Measurements from ENCODE around the gene PCDH1. TPM values are rescaled to one million over a fixed set of nuclear protein-coding genes. Genes with fewer than 3 reads are reported as not detected.

The PCDH1 gene
- polyA plus RNA-seq, 5 donors, result 22.2 to 32.4 (median 24.8) TPM

GRCh38 chr5:141875022-141875740 lies 3.0 kb downstream of the PCDH1 start:
- no peak for DNase-seq

GRCh38 chr5:141874262-141874964 lies 3.8 kb downstream of the PCDH1 start:
- no peak for DNase-seq

- no peak for DNase-seq
Observed at GRCh38 chr5:141873933-141874261, 4.3 kb downstream of the PCDH1 start.

- DNase-seq, result no peak
Observed at GRCh38 chr5:141872496-141873356, 5.5 kb downstream of the PCDH1 start.

GRCh38 chr5:141871870-141872269 lies 6.3 kb downstream of the PCDH1 start:
- DNase-seq, result no peak

GRCh38 chr5:141870871-141871270 lies 7.3 kb downstream of the PCDH1 start:
- DNase-seq, result no peak

- no peak for DNase-seq
Observed at GRCh38 chr5:141870228-141870627, 8.0 kb downstream of the PCDH1 start.

- DNase-seq, result no peak
Observed at GRCh38 chr5:141869514-141869913, 8.7 kb downstream of the PCDH1 start.

GRCh38 chr5:141869040-141869439 lies 9.2 kb downstream of the PCDH1 start:
- DNase-seq, result no peak

GRCh38 chr5:141868541-141868940 lies 9.7 kb downstream of the PCDH1 start:
- DNase-seq, result no peak

GRCh38 chr5:141867651-141868050 lies 10.6 kb downstream of the PCDH1 start:
- DNase-seq, result no peak

- DNase-seq, result no peak
Observed at GRCh38 chr5:141867139-141867538, 11.1 kb downstream of the PCDH1 start.

- DNase-seq, result peak; percentile 68 to 77
Observed at GRCh38 chr5:141866096-141866495, 12.1 kb downstream of the PCDH1 start.

- no peak for DNase-seq
Observed at GRCh38 chr5:141865406-141865805, 12.8 kb downstream of the PCDH1 start.

- DNase-seq, result no peak
Observed at GRCh38 chr5:141864371-141865370, 13.5 kb downstream of the PCDH1 start.

GRCh38 chr5:141863569-141864178 lies 14.5 kb downstream of the PCDH1 start:
- DNase-seq, result no peak

GRCh38 chr5:141862936-141863543 lies 15.2 kb downstream of the PCDH1 start:
- no peak for DNase-seq

GRCh38 chr5:141861194-141861593 lies 17.0 kb downstream of the PCDH1 start:
- no peak for DNase-seq

- no peak for DNase-seq
Observed at GRCh38 chr5:141858079-141858765, 20.0 kb downstream of the PCDH1 start.

- no peak for DNase-seq
Observed at GRCh38 chr5:141857226-141857625, 21.0 kb downstream of the PCDH1 start.

Data from right lung (tissue), 5 donors.